GM18519 (cell line): ENCODE results near the gene NAXE.
"Not testable (repeated sequence)": the region's sequence is repeated elsewhere in the genome, so short reads cannot be mapped to it uniquely, and the experiment has no call there.

Experiments
- ATAC-seq: cut with Tn5 transposase; IDR thresholded peaks from one replicate; pipeline ENCODE4 v1.9.1; 2021; ENCODE audit warnings: mild to moderate bottlenecking, moderate library complexity; ENCODE audit not compliant: unreplicated experiment, low FRiP score

The NAXE gene

GRCh38 chr1:156565519-156565918 is 26.1 kb upstream of the NAXE start:
- ATAC-seq = no peak

GRCh38 chr1:156566436-156566835 is 25.1 kb upstream of the NAXE start:
- ATAC-seq = no peak

- no peak for ATAC-seq
Observed at GRCh38 chr1:156571261-156571852, 20.2 kb upstream of the NAXE start.

GRCh38 chr1:156571919-156572662 is 19.5 kb upstream of the NAXE start, which contains the start of gene IQGAP3:
TSS of gene IQGAP3 (minus strand) at chr1:156572565. CDS start at chr1:156572529, 36 bp downstream.
- no peak for ATAC-seq

GRCh38 chr1:156572663-156573018 is 18.9 kb upstream of the NAXE start:
- ATAC-seq = no peak

GRCh38 chr1:156574039-156574633 is 17.4 kb upstream of the NAXE start:
- no peak for ATAC-seq

- ATAC-seq = no peak
Observed at GRCh38 chr1:156577550-156577949, 14.0 kb upstream of the NAXE start.

GRCh38 chr1:156578055-156578454 is 13.5 kb upstream of the NAXE start:
- ATAC-seq = no peak

- ATAC-seq = no peak
Observed at GRCh38 chr1:156579472-156579871, 12.1 kb upstream of the NAXE start, which contains the start of gene TTC24. TSS of gene TTC24 (plus strand) at chr1:156579723. CDS start at chr1:156581365, 1,642 bp downstream.

GRCh38 chr1:156581661-156582387 is 9.8 kb upstream of the NAXE start:
- ATAC-seq = no peak

GRCh38 chr1:156582388-156583017 is 9.1 kb upstream of the NAXE start:
- no peak for ATAC-seq

GRCh38 chr1:156583821-156584622 is 7.6 kb upstream of the NAXE start:
- ATAC-seq = no peak

- ATAC-seq = no peak
Observed at GRCh38 chr1:156584813-156585212, 6.8 kb upstream of the NAXE start.

- ATAC-seq = no peak
Observed at GRCh38 chr1:156586323-156586722, 5.3 kb upstream of the NAXE start.

GRCh38 chr1:156586892-156587477 is 4.6 kb upstream of the NAXE start:
- no peak for ATAC-seq

- not testable (repeated sequence) for ATAC-seq
Observed at GRCh38 chr1:156587927-156588326, 3.6 kb upstream of the NAXE start.

GRCh38 chr1:156589546-156589945 is 2.0 kb upstream of the NAXE start:
- ATAC-seq = no peak

GRCh38 chr1:156590326-156591180 is 1.0 kb upstream of the NAXE start:
- no peak for ATAC-seq

- ATAC-seq = no peak
Observed at GRCh38 chr1:156591181-156591431, 470 bp upstream of the NAXE start.
